A673 (cell line): Measurements from ENCODE around the gene ENO4. TPM values are rescaled to one million over a fixed set of nuclear protein-coding genes. Genes with fewer than 3 reads are reported as not detected.

Experiments used
- BruUV-seq: library from RNA; stranded (reverse); fragments of 400-500 nt; replicated peaks from 2 replicates; lab custom pipeline; 2021; lab: Mats Ljungman, UMichigan
- CTCF ChIA-PET: fragments of 300-600 bp; sonication (Branson Sonifier 250); formaldehyde crosslinking; loops from one replicate; lab custom pipeline; 2022; ENCODE audit warnings: antibody characterized with exemption; lab: Charles Lee
- POLR2A ChIA-PET: fragments of 300-600 bp; sonication (Branson Sonifier 250); formaldehyde crosslinking; loops from one replicate; lab custom pipeline; 2022; ENCODE audit warnings: antibody characterized with exemption; ENCODE audit not compliant: low non-redundant PET; lab: Charles Lee
- DNase-seq: peaks from one replicate; pipeline ENCODE4 v3.0.0-alpha.2; 2015; ENCODE audit warnings: low spot score
- H3K27ac ChIP-seq: fragments of 200-600 bp; sonication (generic); 2 replicates; pipeline ENCODE4 v1.5.1; 2016; ENCODE audit warnings: mixed run types, low read depth, mild to moderate bottlenecking, mixed read lengths, antibody characterized with exemption, low read length; ENCODE audit not compliant: poor library complexity, severe bottlenecking
- H3K27me3 ChIP-seq: fragments of 200-600 bp; sonication (generic); replicated peaks from 2 replicates; pipeline ENCODE4 v1.6.1; 2017; ENCODE audit warnings: mixed run types, low read depth, mild to moderate bottlenecking, mixed read lengths, antibody characterized with exemption, low read length; ENCODE audit not compliant: insufficient read depth, poor library complexity
- H3K36me3 ChIP-seq: fragments of 200-600 bp; sonication (generic); 2 replicates; pipeline ENCODE4 v1.6.1; 2016; ENCODE audit warnings: mixed run types, mild to moderate bottlenecking, mixed read lengths, antibody characterized with exemption, low read length; ENCODE audit not compliant: insufficient read depth, poor library complexity, severe bottlenecking
- H3K4me1 ChIP-seq: fragments of 200-600 bp; sonication (generic); 2 replicates; pipeline ENCODE4 v1.6.1; 2017; ENCODE audit warnings: mixed run types, mild to moderate bottlenecking, mixed read lengths, antibody characterized with exemption, low read length; ENCODE audit not compliant: insufficient read depth, poor library complexity, severe bottlenecking
- H3K4me3 ChIP-seq: fragments of 200-600 bp; sonication (generic); 2 replicates; pipeline ENCODE4 v1.5.1; 2016; ENCODE audit warnings: low read depth, mixed run types, mild to moderate bottlenecking, mixed read lengths, low read length; ENCODE audit not compliant: poor library complexity, severe bottlenecking
- H3K9me3 ChIP-seq: fragments of 200-600 bp; sonication (generic); 2 replicates; pipeline ENCODE4 v1.6.1; 2016; ENCODE audit warnings: mixed run types, low read depth, mild to moderate bottlenecking, mixed read lengths, antibody characterized with exemption, low read length; ENCODE audit not compliant: poor library complexity, severe bottlenecking
- CTCF ChIP-seq: fragments of 300-800, 200-600 bp; sonication (generic); conservative IDR thresholded peaks from 2 replicates; pipeline ENCODE4 v1.5.1; 2017; ENCODE audit warnings: low read depth, mild to moderate bottlenecking, antibody characterized with exemption, low read length, moderate library complexity, mixed read lengths
- EZH2 ChIP-seq: fragments of 200-600 bp; sonication (generic); IDR thresholded peaks from 2 replicates; pipeline ENCODE4 v1.6.1; 2017; ENCODE audit warnings: borderline replicate concordance, low read depth, mild to moderate bottlenecking, mixed read lengths, antibody characterized with exemption, low read length; ENCODE audit not compliant: poor library complexity, severe bottlenecking
- intact Hi-C: fragments of 100-400 bp; cut with micrococcal nuclease; formaldehyde crosslinking; loops from one replicate; pipeline ENCODE4 v1.10.0; 2022; ENCODE audit not compliant: unreplicated experiment
- total RNA-seq: library from RNA; stranded (reverse); gene quantifications from 2 replicates; pipeline ENCODE4 v1.2.3, GENCODE V29; 2021

The ENO4 gene
- total RNA-seq, 1 experiment from 2014 or later = 0.28 TPM

DNA sequence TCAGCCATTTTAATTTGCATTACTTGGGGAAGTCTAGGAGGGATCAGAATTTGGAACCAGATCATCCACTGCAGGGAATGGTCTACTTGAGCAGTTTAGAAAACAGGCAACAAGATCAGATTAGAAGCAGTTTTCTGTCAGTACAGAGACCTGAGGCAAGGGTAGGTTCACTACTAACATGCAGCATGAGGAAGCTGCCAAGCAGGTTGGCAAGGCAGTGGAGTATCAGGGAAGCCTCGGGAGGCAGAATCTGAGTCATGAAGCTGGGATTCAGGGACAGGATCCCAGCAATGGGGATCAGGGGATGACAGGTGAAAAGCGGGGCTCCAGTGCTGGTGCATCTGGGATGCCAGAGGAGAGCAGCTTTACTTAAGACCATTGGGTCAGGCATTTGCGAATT is 28.1 kb downstream of the ENO4 start:
- ChIA-PET CTCF (no interaction called here), POLR2A (no interaction called here)
- BruUV-seq = no TSS peak
- intact Hi-C loops = no loop called here
- H3K4me3 ChIP-seq = no peak overlapping the region
- H3K36me3 ChIP-seq = no peaks in the 10 kb centered on the region
- no peak overlapping the region for H3K27ac ChIP-seq
- no peaks in the 10 kb centered on the region for H3K9me3 ChIP-seq
- no peaks in the 10 kb centered on the region for H3K4me1 ChIP-seq
- H3K27me3 ChIP-seq = no peaks in the 10 kb centered on the region
- TF ChIP-seq CTCF (no peak), EZH2 (no peak)
- no peak for DNase-seq

DNA sequence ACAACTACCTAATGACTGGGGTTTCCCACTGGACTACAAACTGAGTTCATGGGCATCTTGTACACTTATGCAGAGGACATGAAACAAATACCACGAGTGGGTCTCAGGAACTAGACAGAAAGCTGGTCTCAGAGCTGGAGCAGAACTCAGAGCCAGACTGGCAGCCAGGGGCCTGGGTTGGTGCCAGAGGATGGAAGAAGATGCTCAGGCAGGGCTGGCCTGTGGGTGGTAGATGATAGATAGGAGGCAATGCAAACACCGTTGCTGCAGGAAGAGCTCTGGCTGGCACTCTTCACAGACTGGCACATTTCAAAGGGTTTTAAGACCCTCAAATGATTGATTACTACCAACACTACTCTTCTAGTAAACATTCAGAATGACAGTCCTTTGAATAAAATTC is 28.8 kb downstream of the ENO4 start:
- intact Hi-C loops = no loop called here
- ChIA-PET POLR2A (no interaction called here), CTCF (no interaction called here)
- TF ChIP-seq EZH2 (no peak), CTCF (no peak)
- Histone ChIP-seq H3K4me3 (no peak overlapping the region), H3K4me1 (no peaks in the 10 kb centered on the region), H3K36me3 (no peaks in the 10 kb centered on the region), H3K27ac (no peak overlapping the region), H3K9me3 (no peaks in the 10 kb centered on the region), H3K27me3 (no peaks in the 10 kb centered on the region)
- no peak for DNase-seq
- no TSS peak for BruUV-seq

DNA sequence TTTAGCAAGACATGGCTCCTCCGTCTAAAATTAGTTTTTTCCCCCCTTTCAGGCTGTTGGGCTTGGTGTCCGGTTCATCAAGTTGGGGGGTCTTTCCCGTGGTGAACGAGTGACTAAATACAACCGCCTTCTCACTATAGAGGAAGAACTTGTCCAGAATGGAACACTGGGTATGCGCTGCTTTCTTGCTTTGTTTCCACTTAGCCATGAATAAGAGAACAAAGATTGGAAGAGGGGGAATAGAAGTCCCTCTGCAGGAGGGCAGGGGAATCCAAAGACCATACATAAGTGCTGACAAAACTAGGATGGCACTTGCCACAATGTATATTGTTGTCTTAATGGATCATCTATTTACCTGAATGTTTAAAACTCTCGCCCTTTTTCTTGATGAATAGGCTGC is 30.5 kb downstream of the ENO4 start:
- ChIA-PET CTCF (no interaction called here), POLR2A (no interaction called here)
- no peaks in the 10 kb centered on the region for H3K9me3 ChIP-seq
- H3K4me1 ChIP-seq = no peaks in the 10 kb centered on the region
- no peaks in the 10 kb centered on the region for H3K36me3 ChIP-seq
- no peak overlapping the region for H3K27ac ChIP-seq
- no peak for TF ChIP-seq EZH2
- no peak for TF ChIP-seq CTCF
- intact Hi-C loops = no loop called here
- no peak overlapping the region for H3K4me3 ChIP-seq
- BruUV-seq = no TSS peak
- DNase-seq = no peak
- no peaks in the 10 kb centered on the region for H3K27me3 ChIP-seq
